Colon (tissue), 2 donors: ENCODE data around the gene PCDHA9.
"Not testable (repeated sequence)": the region's sequence is repeated elsewhere in the genome, so short reads cannot be mapped to it uniquely, and the experiment has no call there.

Experiments
- FAIRE-seq: peaks from 2 replicates; lab custom pipeline; 2012; peaks lifted over from hg19 to GRCh38; lab: Jason Lieb, UNC
- donor health status: control.
- donor health status: control.

Gene PCDHA9

DNA sequence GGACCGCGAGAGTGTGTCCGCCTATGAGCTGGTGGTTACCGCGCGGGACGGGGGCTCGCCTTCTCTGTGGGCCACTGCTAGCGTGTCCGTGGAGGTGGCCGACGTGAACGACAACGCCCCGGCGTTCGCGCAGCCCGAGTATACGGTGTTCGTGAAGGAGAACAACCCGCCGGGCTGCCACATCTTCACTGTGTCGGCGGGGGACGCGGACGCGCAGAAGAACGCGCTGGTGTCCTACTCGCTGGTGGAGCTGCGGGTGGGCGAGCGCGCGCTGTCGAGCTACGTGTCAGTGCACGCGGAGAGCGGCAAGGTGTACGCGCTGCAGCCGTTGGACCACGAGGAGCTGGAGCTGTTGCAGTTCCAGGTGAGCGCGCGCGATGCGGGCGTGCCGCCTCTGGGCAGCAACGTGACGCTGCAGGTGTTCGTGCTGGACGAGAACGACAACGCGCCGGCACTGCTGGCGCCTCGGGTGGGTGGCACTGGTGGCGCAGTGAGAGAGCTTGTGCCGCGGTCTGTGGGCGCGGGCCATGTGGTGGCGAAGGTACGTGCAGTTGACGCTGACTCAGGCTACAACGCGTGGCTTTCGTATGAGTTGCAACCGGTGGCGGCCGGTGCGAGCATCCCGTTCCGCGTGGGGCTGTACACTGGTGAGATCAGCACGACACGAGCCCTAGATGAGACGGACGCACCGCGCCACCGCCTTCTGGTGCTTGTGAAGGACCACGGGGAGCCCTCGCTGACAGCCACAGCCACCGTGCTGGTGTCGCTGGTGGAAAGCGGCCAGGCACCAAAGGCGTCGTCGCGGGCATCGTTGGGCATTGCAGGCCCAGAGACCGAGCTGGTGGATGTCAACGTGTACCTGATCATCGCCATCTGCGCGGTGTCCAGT lies 12.3 kb upstream of the PCDHA9 start:
- no peak for FAIRE-seq

GRCh38 chr5:140840978-140841962 lies 6.9 kb upstream of the PCDHA9 start, which contains the start of gene PCDHA8:
Gene PCDHA8 (plus strand): TSS chr5:140841187. CDS start chr5:140841322, 135 bp downstream.
- no peak for FAIRE-seq

DNA sequence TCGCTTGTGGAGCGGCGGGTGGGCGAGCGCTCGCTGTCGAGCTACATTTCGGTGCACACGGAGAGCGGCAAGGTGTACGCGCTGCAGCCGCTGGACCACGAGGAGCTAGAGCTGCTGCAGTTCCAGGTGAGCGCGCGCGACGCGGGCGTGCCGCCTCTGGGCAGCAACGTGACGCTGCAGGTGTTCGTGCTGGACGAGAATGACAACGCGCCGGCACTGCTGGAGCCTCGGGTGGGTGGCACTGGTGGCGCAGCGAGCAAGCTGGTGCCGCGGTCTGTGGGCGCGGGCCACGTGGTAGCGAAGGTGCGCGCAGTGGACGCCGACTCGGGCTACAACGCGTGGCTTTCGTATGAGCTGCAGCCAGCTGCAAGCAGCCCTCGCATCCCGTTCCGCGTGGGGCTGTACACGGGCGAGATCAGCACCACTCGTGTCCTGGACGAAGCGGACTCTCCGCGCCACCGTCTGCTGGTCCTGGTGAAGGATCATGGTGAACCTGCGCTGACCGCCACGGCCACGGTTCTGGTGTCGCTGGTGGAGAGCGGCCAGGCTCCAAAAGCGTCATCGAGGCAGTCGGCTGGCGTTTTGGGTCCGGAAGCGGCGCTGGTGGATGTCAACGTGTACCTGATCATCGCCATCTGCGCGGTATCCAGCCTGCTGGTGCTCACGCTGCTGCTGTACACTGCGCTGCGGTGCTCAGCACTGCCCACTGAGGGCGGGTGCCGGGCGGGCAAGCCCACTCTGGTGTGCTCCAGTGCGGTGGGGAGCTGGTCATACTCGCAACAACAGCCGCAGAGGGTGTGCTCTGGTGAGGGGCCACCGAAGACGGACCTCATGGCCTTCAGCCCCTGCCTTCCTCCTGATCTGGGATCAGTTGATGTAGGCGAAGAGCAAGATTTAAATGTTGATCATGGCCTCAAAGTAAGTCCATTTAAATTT lies 5.1 kb upstream of the PCDHA9 start:
- no peak for FAIRE-seq

GRCh38 chr5:140849831-140850634 lies 1.9 kb downstream of the PCDHA9 start:
- FAIRE-seq = not testable (repeated sequence)

DNA sequence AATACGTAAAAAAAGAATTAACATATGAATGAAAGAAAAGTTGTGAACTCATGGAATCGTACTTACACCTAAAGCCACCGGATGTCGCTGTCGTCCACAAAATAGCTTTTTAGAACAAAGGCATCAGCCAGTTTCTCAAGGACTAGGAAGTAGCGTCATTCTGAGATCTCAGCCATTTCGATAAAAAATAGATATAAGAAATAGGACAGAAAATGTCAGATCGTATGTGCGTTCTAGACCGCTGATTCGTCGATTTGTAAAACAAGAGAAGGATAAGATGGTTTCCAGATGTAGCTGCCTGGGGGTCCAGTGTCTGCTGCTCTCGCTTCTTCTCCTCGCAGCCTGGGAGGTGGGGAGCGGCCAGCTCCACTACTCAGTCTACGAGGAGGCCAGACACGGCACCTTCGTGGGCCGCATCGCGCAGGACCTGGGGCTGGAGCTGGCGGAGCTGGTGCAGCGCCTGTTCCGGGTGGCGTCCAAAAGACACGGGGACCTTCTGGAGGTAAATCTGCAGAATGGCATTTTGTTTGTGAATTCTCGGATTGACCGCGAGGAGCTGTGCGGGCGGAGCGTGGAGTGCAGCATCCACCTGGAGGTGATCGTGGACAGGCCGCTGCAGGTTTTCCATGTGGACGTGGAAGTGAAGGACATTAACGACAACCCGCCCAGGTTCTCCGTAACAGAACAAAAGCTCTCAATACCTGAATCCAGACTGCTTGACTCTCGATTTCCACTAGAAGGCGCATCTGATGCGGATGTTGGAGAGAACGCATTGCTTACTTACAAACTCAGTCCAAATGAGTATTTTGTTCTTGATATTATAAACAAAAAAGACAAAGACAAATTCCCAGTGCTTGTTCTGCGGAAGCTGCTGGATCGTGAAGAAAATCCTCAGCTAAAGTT lies 7.8 kb downstream of the PCDHA9 start, which contains the start of gene PCDHA10:
PCDHA10 (plus strand) TSS at position 126 of the 903 bp plus-strand sequence; CDS start at position 278, 152 bp downstream.
- no peak for FAIRE-seq

GRCh38 chr5:140857177-140857986 lies 9.2 kb downstream of the PCDHA9 start:
- FAIRE-seq = no peak

- no peak for FAIRE-seq
Observed at GRCh38 chr5:140857987-140858240, 9.7 kb downstream of the PCDHA9 start.

DNA sequence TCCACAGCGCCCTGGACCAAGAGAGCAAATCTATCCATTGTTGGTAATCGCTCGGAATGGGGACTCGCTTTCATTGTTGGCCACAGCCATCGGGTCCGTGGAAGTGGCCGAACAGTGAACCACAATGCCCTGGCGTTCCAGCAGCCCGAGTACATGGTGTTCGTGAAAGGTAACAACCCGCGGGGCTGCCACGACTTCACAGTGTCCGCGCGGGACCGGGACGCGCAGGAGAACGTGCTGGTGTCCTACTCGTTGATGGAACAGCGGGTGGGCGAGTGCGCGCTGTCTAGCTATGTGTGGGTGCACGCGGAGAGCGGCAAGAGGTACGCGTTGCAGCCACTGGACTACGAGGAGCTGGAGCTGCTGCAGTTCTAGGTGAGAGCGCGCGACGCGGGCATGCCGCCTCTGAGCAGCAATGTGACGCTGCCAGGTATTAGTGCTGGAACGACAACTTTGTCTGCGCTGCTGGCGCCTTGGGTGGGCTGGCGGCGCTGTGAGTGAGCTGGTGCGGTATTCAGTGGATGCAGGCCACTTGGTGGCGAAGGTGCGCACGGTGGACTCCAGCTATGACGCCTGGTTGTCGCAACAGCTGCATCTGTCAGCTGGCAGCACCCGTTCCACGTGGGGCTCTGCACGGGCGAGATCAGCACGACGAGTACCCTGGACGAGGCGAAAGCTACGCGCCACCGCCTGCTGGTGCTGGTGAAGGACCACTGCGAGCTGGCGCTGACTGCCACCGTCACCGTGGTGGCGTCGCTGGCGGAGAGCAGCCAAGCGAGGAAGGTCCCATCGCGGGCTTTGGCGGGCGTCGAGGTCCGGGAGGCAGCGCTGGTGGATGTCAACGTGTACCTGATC lies 14.5 kb downstream of the PCDHA9 start:
- FAIRE-seq = no peak

DNA sequence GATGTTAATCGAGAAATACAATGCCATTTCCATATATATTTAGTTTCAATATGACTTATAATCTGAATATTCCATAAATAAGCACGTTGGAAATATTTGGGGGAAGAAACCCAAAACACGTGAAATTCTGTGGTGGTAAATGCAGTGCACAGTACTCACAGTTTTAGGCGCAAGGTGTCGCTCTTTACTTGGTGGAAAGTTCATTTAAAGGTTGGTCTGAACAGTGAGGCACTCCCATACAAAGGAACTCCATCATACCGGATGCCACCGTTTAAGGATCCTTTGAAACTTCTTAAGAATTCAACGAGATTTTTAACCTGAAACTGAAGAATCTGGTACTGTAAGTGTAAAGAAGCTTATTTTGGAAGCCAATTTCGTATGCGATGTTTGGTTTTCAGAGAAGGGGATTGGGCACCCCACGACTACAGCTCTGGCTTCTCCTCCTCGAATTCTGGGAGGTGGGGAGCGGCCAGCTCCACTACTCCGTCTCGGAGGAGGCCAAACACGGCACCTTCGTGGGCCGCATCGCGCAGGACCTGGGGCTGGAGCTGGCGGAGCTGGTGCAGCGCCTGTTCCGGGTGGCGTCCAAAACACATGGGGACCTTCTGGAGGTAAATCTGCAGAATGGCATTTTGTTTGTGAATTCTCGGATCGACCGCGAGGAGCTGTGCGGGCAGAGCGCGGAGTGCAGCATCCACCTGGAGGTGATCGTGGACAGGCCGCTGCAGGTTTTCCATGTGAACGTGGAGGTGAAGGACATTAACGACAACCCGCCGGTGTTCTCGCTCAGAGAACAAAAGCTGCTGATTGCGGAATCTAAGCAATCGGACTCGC lies 20.8 kb downstream of the PCDHA9 start, which contains the start of gene PCDHA11:
PCDHA11 (plus strand) TSS at position 237 of the 834 bp plus-strand sequence; CDS start at position 384, 147 bp downstream.
- FAIRE-seq = no peak

GRCh38 chr5:140869555-140869886 lies 21.3 kb downstream of the PCDHA9 start:
- no peak for FAIRE-seq

DNA sequence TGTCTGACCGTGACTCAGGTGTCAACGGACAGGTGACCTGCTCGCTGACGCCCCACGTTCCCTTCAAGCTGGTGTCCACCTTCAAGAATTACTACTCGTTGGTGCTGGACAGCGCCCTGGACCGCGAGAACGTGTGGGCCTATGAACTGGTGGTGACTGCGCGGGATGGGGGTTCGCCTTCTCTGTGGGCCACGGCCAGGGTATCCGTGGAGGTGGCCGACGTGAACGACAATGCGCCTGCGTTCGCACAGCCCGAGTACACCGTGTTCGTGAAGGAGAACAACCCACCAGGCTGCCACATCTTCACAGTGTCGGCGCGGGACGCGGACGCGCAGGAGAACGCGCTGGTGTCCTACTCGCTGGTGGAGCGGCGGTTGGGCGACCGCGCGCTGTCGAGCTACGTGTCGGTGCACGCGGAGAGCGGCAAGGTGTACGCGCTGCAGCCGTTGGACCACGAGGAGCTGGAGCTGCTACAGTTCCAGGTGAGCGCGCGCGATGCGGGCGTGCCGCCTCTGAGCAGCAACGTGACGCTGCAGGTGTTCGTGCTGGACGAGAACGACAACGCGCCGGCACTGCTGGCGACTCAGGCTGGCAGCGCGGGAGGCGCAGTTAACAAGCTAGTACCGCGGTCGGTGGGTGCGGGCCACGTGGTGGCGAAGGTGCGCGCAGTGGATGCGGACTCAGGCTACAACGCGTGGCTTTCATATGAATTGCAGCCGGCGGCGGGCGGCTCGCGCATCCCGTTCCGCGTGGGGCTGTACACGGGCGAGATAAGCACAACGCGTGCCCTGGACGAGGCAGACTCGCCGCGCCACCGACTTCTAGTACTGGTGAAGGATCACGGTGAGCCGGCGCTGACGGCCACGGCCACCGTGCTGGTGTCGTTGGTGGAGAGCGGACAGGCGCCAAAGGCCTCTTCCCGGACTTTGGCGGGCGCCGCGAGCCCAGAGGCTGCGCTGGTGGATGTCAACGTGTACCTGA lies 22.3 kb downstream of the PCDHA9 start:
- FAIRE-seq = no peak

GRCh38 chr5:140875085-140876065 lies 27.2 kb downstream of the PCDHA9 start, which contains the start of gene PCDHA12:
Gene PCDHA12 (plus strand): TSS chr5:140875308. CDS start chr5:140875473, 165 bp downstream.
- FAIRE-seq = no peak

GRCh38 chr5:140876541-140877261 lies 28.5 kb downstream of the PCDHA9 start:
- FAIRE-seq = not testable (repeated sequence)

DNA sequence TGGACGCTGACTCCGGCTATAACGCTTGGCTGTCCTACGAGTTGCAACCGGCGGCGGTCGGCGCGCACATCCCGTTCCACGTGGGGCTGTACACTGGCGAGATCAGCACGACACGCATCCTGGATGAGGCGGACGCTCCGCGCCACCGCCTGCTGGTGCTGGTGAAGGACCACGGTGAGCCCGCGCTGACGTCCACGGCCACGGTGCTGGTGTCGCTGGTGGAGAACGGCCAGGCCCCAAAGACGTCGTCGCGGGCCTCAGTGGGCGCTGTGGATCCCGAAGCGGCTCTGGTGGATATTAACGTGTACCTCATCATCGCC lies 29.0 kb downstream of the PCDHA9 start:
- FAIRE-seq = no peak
